Psoas muscle (tissue), 8 donors: ENCODE data around the gene DDX25. TPM values are rescaled to one million over a fixed set of nuclear protein-coding genes. Genes with fewer than 3 reads are reported as not detected.

Experiments used
- ATAC-seq, 4 donors: fragments of 200-7000 bp; cut with Tn5 transposase; one replicate each; pipeline ENCODE4 v1.9.1; 2020; ENCODE audit warnings: moderate library complexity in 3 of 4, mild to moderate bottlenecking in 2 of 4
- DNase-seq, 2 donors: peaks; one replicate each; pipeline ENCODE4 v3.0.0-alpha.2; 2020
- H3K27ac ChIP-seq: fragments of 200-600 bp; one replicate; pipeline ENCODE4 v1.8.0; 2022
- H3K27me3 ChIP-seq, 3 donors: fragments of 200-600 bp in 1 of 3; one replicate each; pipeline versions ENCODE4 v1.6.1 to v1.8.0; 2013 to 2022; ENCODE audit warnings: low read length in 2 of 3, mild to moderate bottlenecking in 2 of 3, moderate library complexity in 1 of 3; ENCODE audit not compliant: insufficient read depth in 3 of 3
- H3K36me3 ChIP-seq, 2 donors: fragments of 200-600 bp in 1 of 2; one replicate each; pipeline versions ENCODE4 v1.6.1 to v1.8.0; 2013 to 2022; ENCODE audit warnings: low read depth in 1 of 2, mild to moderate bottlenecking in 1 of 2, moderate library complexity in 1 of 2; ENCODE audit not compliant: insufficient read depth in 1 of 2
- H3K4me1 ChIP-seq: fragments of 200-600 bp; one replicate; pipeline ENCODE4 v1.8.0; 2022
- H3K4me3 ChIP-seq: fragments of 200-600 bp; one replicate; pipeline ENCODE4 v1.8.0; 2022; ENCODE audit warnings: mild to moderate bottlenecking
- H3K9me3 ChIP-seq: fragments of 200-600 bp; one replicate; pipeline ENCODE4 v1.8.0; 2022
- WGBS, 3 donors: extraction: QIAGEN DNeasy Blood & Tissue Kit; methylation state at CpG; one replicate each; pipeline versions ENCODE4 v1.1.6 to v1.1.7; 2013; 5-methylcytosine and 5-hydroxymethylcytosine counted together
- intact Hi-C, 2 donors: fragments of 100-400 bp; cut with DNase I; formaldehyde crosslinking; loops; one replicate each; pipeline versions ENCODE4 v1.11.0 to v1.14.2; 2022
- polyA plus RNA-seq, 3 donors: library from polyadenylated mRNA; stranded (reverse); fragments of 200-250 nt; gene quantifications; one replicate each; pipeline ENCODE4 v1.2.3, GENCODE V29; 2013
- total RNA-seq, 4 donors: library from RNA; stranded (reverse); fragmentation: NEBNext Ultra II Directional in 2 of 4; extraction: Animal tissue kit (Norgen Biotek cat#: 25700) in 2 of 4; gene quantifications; one replicate each; pipeline versions ENCODE4 v1.2.1 to v1.2.4, GENCODE V29; 2021 to 2023
- TF ChIP-seq, protein P1 (sequence below): fragments of 200-600 bp; IDR thresholded peaks from one replicate; pipeline ENCODE4 v1.8.0; 2022; ENCODE audit warnings: antibody characterized with exemption
- donor health status: healthy with polysubstance abuse.
- donor health status: DM: no; HTN: no; CAD: no; lungs with moderate emphysema.
- donor health status: Bipolar disorder and iron deficiency.
- donor health status: healthy.
- donor health status: DM: yes; HTN: yes; CAD: no.
- donor health status: DM: no; HTN: no; CAD: no.
- donor health status: DM: no; HTN: no; CAD: no.
- donor health status: DM: yes; HTN: yes; CAD: no.

Gene DDX25
- total and polyA plus RNA-seq, 7 donors: 0.01 TPM; not detected in 6

DNA sequence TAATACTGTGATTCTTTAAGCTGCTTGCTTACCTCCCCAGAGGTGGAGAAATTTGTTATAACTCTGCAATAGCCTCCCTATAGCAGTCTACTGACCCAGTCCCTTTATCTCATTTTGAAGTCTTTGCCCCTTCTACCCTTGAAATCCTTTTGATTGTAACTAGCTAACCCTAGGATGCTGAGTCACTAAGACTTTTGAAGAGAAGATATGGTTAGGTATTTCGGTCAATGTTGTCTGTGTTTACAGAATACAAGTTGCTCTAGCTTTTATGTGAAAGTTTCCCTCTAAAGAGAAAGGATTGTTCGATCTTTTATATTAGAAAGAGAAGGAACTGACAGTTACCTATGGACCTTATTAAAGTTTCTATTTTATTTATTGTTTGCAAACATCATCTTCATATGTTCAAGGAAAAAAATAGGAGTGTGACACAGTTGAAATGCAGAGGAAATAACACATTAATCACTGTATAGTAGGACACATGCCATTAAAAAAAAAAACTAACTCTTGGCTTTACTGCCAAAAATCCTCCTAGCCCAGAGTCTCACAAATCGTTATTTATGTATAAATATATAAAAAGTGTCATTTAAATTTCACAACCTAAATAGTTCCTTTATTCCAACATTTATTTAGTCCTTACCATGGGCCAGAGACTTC is 13.7 kb upstream of the DDX25 start:
- TF ChIP-seq, protein P1, sequence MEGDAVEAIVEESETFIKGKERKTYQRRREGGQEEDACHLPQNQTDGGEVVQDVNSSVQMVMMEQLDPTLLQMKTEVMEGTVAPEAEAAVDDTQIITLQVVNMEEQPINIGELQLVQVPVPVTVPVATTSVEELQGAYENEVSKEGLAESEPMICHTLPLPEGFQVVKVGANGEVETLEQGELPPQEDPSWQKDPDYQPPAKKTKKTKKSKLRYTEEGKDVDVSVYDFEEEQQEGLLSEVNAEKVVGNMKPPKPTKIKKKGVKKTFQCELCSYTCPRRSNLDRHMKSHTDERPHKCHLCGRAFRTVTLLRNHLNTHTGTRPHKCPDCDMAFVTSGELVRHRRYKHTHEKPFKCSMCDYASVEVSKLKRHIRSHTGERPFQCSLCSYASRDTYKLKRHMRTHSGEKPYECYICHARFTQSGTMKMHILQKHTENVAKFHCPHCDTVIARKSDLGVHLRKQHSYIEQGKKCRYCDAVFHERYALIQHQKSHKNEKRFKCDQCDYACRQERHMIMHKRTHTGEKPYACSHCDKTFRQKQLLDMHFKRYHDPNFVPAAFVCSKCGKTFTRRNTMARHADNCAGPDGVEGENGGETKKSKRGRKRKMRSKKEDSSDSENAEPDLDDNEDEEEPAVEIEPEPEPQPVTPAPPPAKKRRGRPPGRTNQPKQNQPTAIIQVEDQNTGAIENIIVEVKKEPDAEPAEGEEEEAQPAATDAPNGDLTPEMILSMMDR: no peak

DNA sequence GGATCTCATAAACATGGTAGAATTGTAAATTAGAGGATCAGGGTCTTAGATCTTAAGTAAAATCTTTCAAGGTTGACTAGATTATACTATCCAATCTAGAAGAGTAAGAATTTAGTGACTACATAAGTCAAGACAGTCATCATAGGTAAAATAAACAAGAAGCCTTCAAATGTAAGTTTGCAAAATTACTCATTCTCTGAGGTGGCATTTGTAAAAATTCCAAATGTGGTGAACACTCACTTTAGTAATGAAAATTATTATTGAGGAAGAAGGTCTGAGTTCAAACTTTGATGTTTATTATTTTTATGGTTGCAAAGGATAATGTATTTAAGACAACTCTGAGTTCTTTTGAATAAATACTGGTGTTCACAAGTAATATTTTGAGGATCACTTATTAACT is 12.2 kb upstream of the DDX25 start:
- H3K9me3 ChIP-seq: no peaks in the 10 kb centered on the region
- peaks cover 7 to 54% of the 10 kb centered on the region in 2 donors for H3K36me3 ChIP-seq
- DNase-seq (no peak), ATAC-seq (no peak)
- H3K4me1 ChIP-seq: peaks cover 8% of the 10 kb centered on the region
- no peak overlapping the region for H3K27ac ChIP-seq
- H3K27me3 ChIP-seq: no peaks in the 10 kb centered on the region
- H3K4me3 ChIP-seq: no peak overlapping the region
- TF ChIP-seq, protein P1: no peak
- intact Hi-C loops: no loop called here

More for the DNA sequence above, 13.7 kb upstream of the DDX25 start:
- Histone ChIP-seq H3K4me3 (no peak overlapping the region), H3K4me1 (peaks cover 8% of the 10 kb centered on the region), H3K27me3 (no peaks in the 10 kb centered on the region), H3K27ac (no peak overlapping the region), H3K9me3 (no peaks in the 10 kb centered on the region), H3K36me3 (peaks cover 7 to 42% of the 10 kb centered on the region in 2 donors)
- WGBS, 3 donors: 84 to 86% (median 85%) methylated on average over 3 of the region's 3 CpGs
- DNase-seq (no peak), ATAC-seq (no peak)
- intact Hi-C loops: no loop called here

DNA sequence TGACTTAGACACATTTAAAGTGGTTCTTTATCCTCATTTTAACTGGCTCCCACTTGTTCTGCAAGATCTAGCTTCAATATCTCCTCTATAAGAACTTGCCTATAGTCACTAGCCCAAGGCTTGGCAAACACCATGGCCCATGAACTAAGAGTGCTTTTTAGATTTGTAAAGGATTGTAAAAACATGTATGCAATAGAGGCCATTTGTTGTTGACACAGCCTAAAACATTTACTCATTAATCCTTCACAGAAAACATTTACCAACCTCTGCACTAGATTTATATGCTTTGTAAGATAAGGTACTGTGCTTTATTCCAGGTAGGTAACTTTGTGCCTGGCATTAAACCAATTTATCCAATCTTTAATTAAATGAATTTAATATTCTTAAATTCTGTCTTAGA is 11.3 kb upstream of the DDX25 start:
- no peaks in the 10 kb centered on the region for H3K27me3 ChIP-seq
- TF ChIP-seq, protein P1: no peak

GRCh38 chr11:125901872-125902271 is 2.4 kb upstream of the DDX25 start:
- H3K4me3 ChIP-seq: peak overlapping the region; percentile 87
- peaks cover 10% of the 10 kb centered on the region for H3K4me1 ChIP-seq
- ATAC-seq: no peak
- H3K36me3 ChIP-seq: peaks cover 5 to 14% of the 10 kb centered on the region in 2 donors
- DNase-seq: no peak
- intact Hi-C loops: no loop called here
- no peaks in the 10 kb centered on the region for H3K9me3 ChIP-seq
- no peak overlapping the region for H3K27ac ChIP-seq
- 74 to 76% (median 75%) methylated on average over 6 of the region's 6 CpGs for WGBS, 3 donors
- H3K27me3 ChIP-seq: peaks cover 4 to 26% (median 7%) of the 10 kb centered on the region in 3 donors
- TF ChIP-seq, protein P1: no peak

More for the DNA sequence above, 11.3 kb upstream of the DDX25 start:
- Histone ChIP-seq H3K9me3 (no peaks in the 10 kb centered on the region), H3K36me3 (peaks cover 7 to 54% of the 10 kb centered on the region in 2 donors), H3K4me3 (no peak overlapping the region), H3K27ac (no peak overlapping the region), H3K4me1 (peaks cover 8% of the 10 kb centered on the region)
- DNase-seq (no peak), ATAC-seq (no peak)
- intact Hi-C loops: no loop called here
